Measurements from ENCODE around the gene RBM4B. TPM values are rescaled to one million over a fixed set of nuclear protein-coding genes. Genes with fewer than 3 reads are reported as not detected.
"Not testable (repeated sequence)": the region's sequence is repeated elsewhere in the genome, so short reads cannot be mapped to it uniquely, and the experiment has no call there.

The RBM4B gene
- total and polyA plus RNA-seq, 4 donors: 7.1 to 13.8 (median 10.6) TPM

GRCh38 chr11:66641834-66642233 is 35.9 kb downstream of the RBM4B start:
- TF ChIP-seq RXRA (IDR thresholded peaks at IDR 0.05): no peak
- no peak for TF ChIP-seq CTCF (IDR thresholded peaks at IDR 0.05; ENCODE audit: low read depth, low read length, missing input control)
- no peak for TF ChIP-seq EGR1 (IDR thresholded peaks at IDR 0.05; ENCODE audit: low read depth in 2 of 2)
- no peak for TF ChIP-seq GABPA (IDR thresholded peaks at IDR 0.05 in 1 of 2, conservative IDR thresholded peaks at IDR 0.05 in 1 of 2)
- TF ChIP-seq NR2F2 (IDR thresholded peaks at IDR 0.05): no peak
- TF ChIP-seq RAD21 (IDR thresholded peaks at IDR 0.05): no peak
- no peak for TF ChIP-seq REST (IDR thresholded peaks at IDR 0.05)
- TF ChIP-seq ZBTB33 (IDR thresholded peaks at IDR 0.05): no peak
- no peak for TF ChIP-seq HNF4A (conservative IDR thresholded peaks at IDR 0.05)
- no peak for TF ChIP-seq ATF3 (IDR thresholded peaks at IDR 0.05)
- no peak for TF ChIP-seq JUND (IDR thresholded peaks at IDR 0.05)
- TF ChIP-seq FOXA2 (IDR thresholded peaks at IDR 0.05): no peak
- TF ChIP-seq MAX (IDR thresholded peaks at IDR 0.05): no peak
- TF ChIP-seq HNF4G (IDR thresholded peaks at IDR 0.05): no peak
- TF ChIP-seq YY1 (IDR thresholded peaks at IDR 0.05): no peak
- no peak for TF ChIP-seq FOXA1 (IDR thresholded peaks at IDR 0.05)
- no peak for TF ChIP-seq SP1 (IDR thresholded peaks at IDR 0.05)
- TF ChIP-seq TAF1 (conservative IDR thresholded peaks at IDR 0.05): no peak
- Histone ChIP-seq H3K36me3 (ENCODE audit: control insufficient read depth in 4 of 4, insufficient read depth in 3 of 4, low read depth in 1 of 4, low read length in 3 of 4) (peaks cover 17 to 59% (median 47%) of the 10 kb centered on the region in 4 donors), H3K9me3 (ENCODE audit: control insufficient read depth in 4 of 4, low read length in 3 of 4) (no peaks in the 10 kb centered on the region), H3K4me1 (ENCODE audit: control insufficient read depth in 4 of 4, insufficient read depth in 4 of 4, low read length in 3 of 4) (peaks cover 11 to 73% (median 56%) of the 10 kb centered on the region in 4 donors), H3K4me3 (ENCODE audit: low read depth in 1 of 3, low read length in 3 of 3) (peak overlapping the region in 1 of 3 donors; percentile 22), H3K9ac (ENCODE audit: low read depth in 1 of 2, low read length in 2 of 2) (no peak overlapping the region), H3K27ac (ENCODE audit: low read depth in 1 of 2, low read length in 2 of 2) (no peak overlapping the region), H3K27me3 (ENCODE audit: control insufficient read depth in 4 of 4, insufficient read depth in 4 of 4, low read length in 3 of 4) (no peaks in the 10 kb centered on the region)
- DNase-seq (ENCODE audit: low spot score): no peak
- WGBS: 52% methylated on average over 3 of the region's 3 CpGs

GRCh38 chr11:66639814-66640340 is 37.8 kb downstream of the RBM4B start:
- H3K9ac ChIP-seq (ENCODE audit: low read depth in 1 of 2, low read length in 2 of 2); H3K9me3 ChIP-seq (ENCODE audit: control insufficient read depth in 4 of 4, low read length in 3 of 4); H3K4me3 ChIP-seq (ENCODE audit: low read depth in 1 of 3, low read length in 3 of 3); H3K27me3 ChIP-seq (ENCODE audit: control insufficient read depth in 4 of 4, insufficient read depth in 4 of 4, low read length in 3 of 4); DNase-seq (ENCODE audit: low spot score); H3K27ac ChIP-seq (ENCODE audit: low read depth in 1 of 2, low read length in 2 of 2): not testable (repeated sequence)
- 72% methylated on average over 9 of the region's 10 CpGs for WGBS
- H3K36me3 ChIP-seq (ENCODE audit: control insufficient read depth in 4 of 4, insufficient read depth in 3 of 4, low read depth in 1 of 4, low read length in 3 of 4): peaks cover 8 to 41% (median 28%) of the 10 kb centered on the region in 4 donors
- peaks cover 9 to 71% (median 53%) of the 10 kb centered on the region in 4 donors for H3K4me1 ChIP-seq (ENCODE audit: control insufficient read depth in 4 of 4, insufficient read depth in 4 of 4, low read length in 3 of 4)

Data from liver (tissue), 9 donors.